ENCODE results near the gene DUSP1.

DUSP1 gene

DNA sequence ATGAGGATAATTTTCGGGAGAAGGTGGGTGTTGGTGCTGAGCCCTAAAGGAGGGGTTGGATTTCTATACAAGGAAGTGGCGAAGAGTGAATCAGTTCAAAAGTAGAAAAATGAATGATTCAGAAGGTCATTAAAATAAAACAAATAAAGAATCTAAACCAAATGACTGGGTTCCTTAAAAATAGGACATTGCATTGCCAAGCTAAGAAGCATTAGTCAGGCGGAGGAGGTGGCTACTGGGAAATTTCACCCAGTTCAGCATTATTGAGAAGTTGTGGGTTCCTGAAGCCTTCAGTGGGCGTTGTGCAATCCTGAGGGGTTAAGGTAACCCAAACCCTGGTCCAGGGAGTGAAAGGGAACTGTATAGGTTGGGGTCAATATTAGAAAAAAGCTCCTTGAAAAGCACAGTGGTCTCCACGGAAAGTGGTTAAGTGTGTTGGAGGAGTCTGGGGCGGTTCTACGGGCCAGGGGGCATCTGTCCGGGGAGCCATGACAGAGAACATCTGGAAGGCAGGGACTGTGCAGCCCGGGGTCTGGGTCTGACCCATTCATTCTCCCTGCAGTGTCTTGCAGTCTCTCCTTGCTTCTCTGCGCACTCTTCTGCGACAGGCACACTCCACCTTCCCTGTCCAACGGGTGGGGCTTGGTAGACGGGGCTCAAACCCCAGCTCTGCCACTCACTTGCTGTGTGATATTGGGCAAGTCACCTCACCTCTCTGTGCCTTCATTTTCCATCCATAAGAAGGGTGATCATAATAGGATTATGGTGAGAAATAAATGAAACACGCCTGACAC is 27.6 kb upstream of the DUSP1 start:
- no peak for DNase-seq (ENCODE audit: low read depth, low spot score)
- Histone ChIP-seq H3K4me1 (ENCODE audit: control insufficient read depth, insufficient read depth, low read length) (no peaks in the 10 kb centered on the region), H3K36me3 (ENCODE audit: control insufficient read depth, insufficient read depth, low read length) (no peaks in the 10 kb centered on the region), H3K9me3 (ENCODE audit: control insufficient read depth, insufficient read depth, low read length) (no peaks in the 10 kb centered on the region), H3K27me3 (ENCODE audit: control insufficient read depth, insufficient read depth, low read length) (no peaks in the 10 kb centered on the region), H3K4me3 (ENCODE audit: low read length) (no peak overlapping the region), H3K27ac (ENCODE audit: low read length) (no peak overlapping the region)
- WGBS (ENCODE audit: insufficient coverage, insufficient read length) = 100% methylated on average over 1 of the region's 14 CpGs

DNA sequence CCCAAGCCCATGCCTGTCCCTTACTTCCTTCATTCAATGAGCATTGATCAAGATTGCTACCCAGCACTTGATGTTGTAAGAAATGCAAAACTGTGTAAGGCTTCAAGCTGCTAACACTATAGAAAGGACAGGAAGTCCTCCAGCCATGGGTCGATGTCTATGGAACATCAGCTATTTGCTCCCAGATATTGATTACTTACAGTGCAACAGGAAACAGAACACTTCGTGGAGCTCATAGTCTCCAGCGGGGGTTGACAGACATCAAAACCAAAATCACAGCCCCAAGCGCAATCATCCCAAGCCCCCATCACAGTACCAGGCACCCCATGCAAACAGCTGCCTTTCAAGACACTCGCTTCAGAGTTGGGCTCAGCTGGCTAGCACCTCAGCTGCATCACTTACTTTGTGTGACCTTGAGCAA is 26.8 kb upstream of the DUSP1 start:
- Histone ChIP-seq H3K36me3 (ENCODE audit: control insufficient read depth, insufficient read depth, low read length) (no peaks in the 10 kb centered on the region), H3K4me3 (ENCODE audit: low read length) (no peak overlapping the region), H3K27ac (ENCODE audit: low read length) (no peak overlapping the region), H3K4me1 (ENCODE audit: control insufficient read depth, insufficient read depth, low read length) (no peaks in the 10 kb centered on the region), H3K9me3 (ENCODE audit: control insufficient read depth, insufficient read depth, low read length) (no peaks in the 10 kb centered on the region), H3K27me3 (ENCODE audit: control insufficient read depth, insufficient read depth, low read length) (no peaks in the 10 kb centered on the region)
- no CpG with 5 or more reads among the region's 5 CpGs for WGBS (ENCODE audit: insufficient coverage, insufficient read length)
- DNase-seq (ENCODE audit: low read depth, low spot score) = no peak

DNA sequence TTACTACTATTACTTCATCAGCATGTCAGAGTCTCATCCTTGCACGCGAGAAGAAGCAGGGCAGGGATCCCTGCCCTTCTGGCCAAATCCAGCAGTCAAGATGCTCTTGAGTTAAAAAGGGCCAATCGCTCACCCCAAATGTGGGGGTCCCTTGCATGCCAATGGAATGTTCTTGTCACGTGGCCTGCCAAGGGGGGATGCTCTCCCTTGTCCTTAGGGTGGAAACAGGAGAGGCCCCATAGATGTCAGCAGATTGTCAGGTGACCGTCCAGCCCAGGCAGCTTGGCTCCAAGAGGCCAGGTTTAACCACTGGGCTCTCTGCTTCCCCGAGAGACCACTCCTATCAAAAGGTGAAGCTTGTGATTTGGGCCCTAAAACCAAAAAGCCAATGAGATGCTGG is 25.3 kb upstream of the DUSP1 start:
- DNase-seq (ENCODE audit: low read depth, low spot score) = no peak
- WGBS (ENCODE audit: insufficient coverage, insufficient read length) = no CpG with 5 or more reads among the region's 6 CpGs
- H3K27ac ChIP-seq (ENCODE audit: low read length) = no peak overlapping the region
- no peaks in the 10 kb centered on the region for H3K4me1 ChIP-seq (ENCODE audit: control insufficient read depth, insufficient read depth, low read length)
- H3K36me3 ChIP-seq (ENCODE audit: control insufficient read depth, insufficient read depth, low read length) = no peaks in the 10 kb centered on the region
- no peak overlapping the region for H3K4me3 ChIP-seq (ENCODE audit: low read length)
- H3K9me3 ChIP-seq (ENCODE audit: control insufficient read depth, insufficient read depth, low read length) = no peaks in the 10 kb centered on the region
- no peaks in the 10 kb centered on the region for H3K27me3 ChIP-seq (ENCODE audit: control insufficient read depth, insufficient read depth, low read length)

DNA sequence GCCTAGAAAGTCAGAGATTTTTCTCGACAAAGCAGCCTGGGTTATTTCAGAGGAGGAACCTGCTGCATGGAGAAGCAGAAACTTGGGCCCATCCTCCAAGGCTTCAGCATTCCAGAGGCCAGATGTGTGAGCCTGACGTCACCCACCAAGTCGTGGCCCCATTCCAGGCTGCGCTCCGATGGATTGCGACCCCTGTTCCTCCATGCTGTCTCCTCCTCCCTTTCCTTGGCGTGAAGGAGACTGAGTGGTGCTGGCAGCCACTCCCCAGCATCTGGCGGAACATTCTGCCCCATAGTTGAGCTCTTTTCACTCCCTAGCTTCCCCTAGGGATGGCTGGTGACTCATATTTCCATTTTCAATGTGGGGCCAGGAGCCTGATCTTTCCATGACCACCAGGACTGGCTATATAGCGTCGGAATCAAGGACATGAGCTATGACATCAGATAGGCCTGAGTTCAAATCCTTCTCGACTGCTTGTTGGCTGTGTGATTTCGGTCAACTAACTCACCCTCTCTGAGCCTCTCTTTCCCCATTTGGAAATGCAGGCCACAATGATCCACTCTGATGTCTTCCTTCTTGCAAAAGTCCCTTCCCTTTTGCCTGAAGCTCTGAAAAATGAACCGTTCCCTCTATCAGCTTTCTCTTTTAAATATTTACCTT is 24.5 kb upstream of the DUSP1 start:
- no peak overlapping the region for H3K4me3 ChIP-seq (ENCODE audit: low read length)
- no peaks in the 10 kb centered on the region for H3K9me3 ChIP-seq (ENCODE audit: control insufficient read depth, insufficient read depth, low read length)
- no CpG with 5 or more reads among the region's 13 CpGs for WGBS (ENCODE audit: insufficient coverage, insufficient read length)
- no peaks in the 10 kb centered on the region for H3K4me1 ChIP-seq (ENCODE audit: control insufficient read depth, insufficient read depth, low read length)
- DNase-seq (ENCODE audit: low read depth, low spot score) = no peak
- H3K36me3 ChIP-seq (ENCODE audit: control insufficient read depth, insufficient read depth, low read length) = no peaks in the 10 kb centered on the region
- no peak overlapping the region for H3K27ac ChIP-seq (ENCODE audit: low read length)
- no peaks in the 10 kb centered on the region for H3K27me3 ChIP-seq (ENCODE audit: control insufficient read depth, insufficient read depth, low read length)

- no peak overlapping the region for H3K4me3 ChIP-seq (ENCODE audit: low read length)
- no peak overlapping the region for H3K27ac ChIP-seq (ENCODE audit: low read length)
Measured at GRCh38 chr5:172793577-172794488, 22.8 kb upstream of the DUSP1 start.

DNA sequence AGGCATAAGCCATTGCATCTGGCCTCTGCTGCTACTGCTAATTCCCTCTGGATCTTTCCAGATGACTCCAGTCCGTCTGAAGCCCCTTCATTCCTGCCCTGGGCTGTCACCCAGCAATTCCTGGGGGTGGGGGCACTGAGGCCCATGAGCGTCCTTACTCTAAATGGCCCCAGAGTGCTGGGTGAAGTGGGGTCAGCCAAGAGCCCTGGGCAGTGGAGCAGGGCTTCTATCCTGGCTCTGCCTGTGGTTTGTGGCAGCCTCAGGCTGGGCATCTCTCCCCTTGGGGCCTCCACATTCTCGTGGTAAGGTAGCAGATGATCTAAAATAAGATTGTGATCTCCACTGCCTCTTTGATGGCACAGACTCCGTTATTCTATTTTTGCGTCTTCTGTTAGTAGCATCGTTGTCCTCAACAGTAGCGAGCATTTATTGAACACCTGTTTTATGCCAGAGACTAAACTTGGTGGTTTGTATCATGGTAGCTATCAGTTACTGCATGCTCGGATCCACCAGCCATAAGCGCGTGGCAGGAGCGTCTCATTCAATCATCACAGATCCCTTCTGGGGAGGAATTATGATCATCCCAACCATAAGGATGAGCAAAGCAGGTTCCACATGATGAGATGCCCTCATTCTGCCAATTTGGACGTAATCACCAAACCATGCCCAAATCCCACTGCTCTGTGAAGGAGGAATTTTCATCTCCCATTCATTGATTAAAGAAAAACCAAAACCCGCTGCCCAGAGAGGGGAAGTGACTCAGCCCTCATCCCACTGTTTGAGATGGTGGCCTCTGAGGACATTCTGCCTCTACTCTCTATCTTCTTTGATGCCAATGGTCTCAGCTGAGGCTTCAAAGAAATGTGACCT is 21.9 kb upstream of the DUSP1 start:
- WGBS (ENCODE audit: insufficient coverage, insufficient read length) = no CpG with 5 or more reads among the region's 13 CpGs
- Histone ChIP-seq H3K27me3 (ENCODE audit: control insufficient read depth, insufficient read depth, low read length) (no peaks in the 10 kb centered on the region), H3K4me1 (ENCODE audit: control insufficient read depth, insufficient read depth, low read length) (0 out of 2 replicates have a peak, but pooled peaks cover 4% of the 10 kb centered on the region), H3K27ac (ENCODE audit: low read length) (no peak overlapping the region), H3K9me3 (ENCODE audit: control insufficient read depth, insufficient read depth, low read length) (no peaks in the 10 kb centered on the region), H3K4me3 (ENCODE audit: low read length) (no peak overlapping the region), H3K36me3 (ENCODE audit: control insufficient read depth, insufficient read depth, low read length) (no peaks in the 10 kb centered on the region)
- no peak for DNase-seq (ENCODE audit: low read depth, low spot score)

More at GRCh38 chr5:172793577-172794488, 22.8 kb upstream of the DUSP1 start:
- DNase-seq (ENCODE audit: low read depth, low spot score) = no peak
- Histone ChIP-seq H3K36me3 (ENCODE audit: control insufficient read depth, insufficient read depth, low read length) (no peaks in the 10 kb centered on the region), H3K27me3 (ENCODE audit: control insufficient read depth, insufficient read depth, low read length) (no peaks in the 10 kb centered on the region), H3K4me1 (ENCODE audit: control insufficient read depth, insufficient read depth, low read length) (0 out of 2 replicates have a peak, but pooled peaks cover 4% of the 10 kb centered on the region), H3K9me3 (ENCODE audit: control insufficient read depth, insufficient read depth, low read length) (no peaks in the 10 kb centered on the region)
- WGBS (ENCODE audit: insufficient coverage, insufficient read length) = no CpG with 5 or more reads among the region's 17 CpGs

DNA sequence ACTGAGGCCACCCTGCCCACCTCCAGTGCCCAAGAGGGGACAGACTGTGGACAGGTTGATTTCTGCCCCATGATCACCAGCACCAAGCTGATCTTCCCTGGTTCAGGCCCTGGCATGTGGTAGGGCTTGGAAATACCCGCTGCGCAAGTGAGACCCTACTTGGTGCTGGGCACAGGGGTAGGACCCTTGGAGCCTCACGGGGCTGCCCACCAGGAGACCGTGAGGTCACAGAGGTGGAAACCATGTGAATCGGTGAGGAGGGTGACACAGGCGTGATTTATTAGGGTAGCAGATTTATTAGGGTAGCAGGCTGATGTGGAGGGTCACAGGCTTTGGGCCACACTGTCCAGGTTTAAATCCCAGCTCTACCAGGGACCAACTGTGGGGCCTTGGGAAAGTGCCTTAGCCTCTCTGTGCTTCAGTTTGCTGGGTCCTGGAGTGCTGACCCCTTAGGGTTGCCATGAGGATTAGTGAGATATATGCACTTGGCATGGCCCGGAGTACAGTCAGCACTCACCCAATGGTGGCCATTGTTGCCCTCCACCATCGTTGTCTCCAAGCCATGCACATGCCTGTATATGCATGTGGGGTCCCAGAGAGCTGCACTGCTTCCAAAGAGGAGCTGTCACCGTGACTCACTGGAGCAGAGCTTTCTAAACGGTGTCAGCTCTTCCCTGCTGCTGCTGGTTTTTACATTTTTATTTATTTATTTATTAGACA is 20.9 kb upstream of the DUSP1 start:
- no CpG with 5 or more reads among the region's 10 CpGs for WGBS (ENCODE audit: insufficient coverage, insufficient read length)
- H3K9me3 ChIP-seq (ENCODE audit: control insufficient read depth, insufficient read depth, low read length) = no peaks in the 10 kb centered on the region
- no peak for DNase-seq (ENCODE audit: low read depth, low spot score)
- H3K27me3 ChIP-seq (ENCODE audit: control insufficient read depth, insufficient read depth, low read length) = no peaks in the 10 kb centered on the region
- H3K27ac ChIP-seq (ENCODE audit: low read length) = no peak overlapping the region
- 0 out of 2 replicates have a peak, but pooled peaks cover 4% of the 10 kb centered on the region for H3K4me1 ChIP-seq (ENCODE audit: control insufficient read depth, insufficient read depth, low read length)
- no peaks in the 10 kb centered on the region for H3K36me3 ChIP-seq (ENCODE audit: control insufficient read depth, insufficient read depth, low read length)
- no peak overlapping the region for H3K4me3 ChIP-seq (ENCODE audit: low read length)

DNA sequence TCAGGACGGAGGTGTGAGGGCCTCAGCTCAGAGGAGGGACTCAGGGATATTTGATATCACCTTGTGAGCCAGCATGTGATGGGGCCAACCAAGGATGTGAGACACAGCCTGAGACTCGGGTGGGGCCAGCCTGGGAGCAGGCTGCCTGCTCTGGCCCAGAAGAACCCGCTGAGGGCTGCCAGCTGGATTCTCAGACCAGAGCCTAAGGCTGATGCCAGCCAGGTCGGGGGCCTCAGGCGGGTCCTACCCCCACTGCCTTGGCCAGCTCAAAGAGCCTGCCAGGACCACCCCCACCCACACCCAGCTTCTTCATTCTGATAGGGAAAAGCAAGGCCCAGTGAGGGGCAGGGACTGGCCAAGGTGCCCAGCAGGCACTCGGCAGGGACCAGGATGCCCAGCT is 20.3 kb upstream of the DUSP1 start:
- Histone ChIP-seq H3K4me3 (ENCODE audit: low read length) (no peak overlapping the region), H3K36me3 (ENCODE audit: control insufficient read depth, insufficient read depth, low read length) (no peaks in the 10 kb centered on the region), H3K27me3 (ENCODE audit: control insufficient read depth, insufficient read depth, low read length) (no peaks in the 10 kb centered on the region), H3K27ac (ENCODE audit: low read length) (no peak overlapping the region), H3K9me3 (ENCODE audit: control insufficient read depth, insufficient read depth, low read length) (no peaks in the 10 kb centered on the region), H3K4me1 (ENCODE audit: control insufficient read depth, insufficient read depth, low read length) (0 out of 2 replicates have a peak, but pooled peaks cover 4% of the 10 kb centered on the region)
- WGBS (ENCODE audit: insufficient coverage, insufficient read length) = no CpG with 5 or more reads among the region's 6 CpGs
- DNase-seq (ENCODE audit: low read depth, low spot score) = no peak

GRCh38 chr5:172790496-172790889 is 19.5 kb upstream of the DUSP1 start:
- no peak overlapping the region for H3K4me3 ChIP-seq (ENCODE audit: low read length)
- H3K9me3 ChIP-seq (ENCODE audit: control insufficient read depth, insufficient read depth, low read length) = no peaks in the 10 kb centered on the region
- H3K36me3 ChIP-seq (ENCODE audit: control insufficient read depth, insufficient read depth, low read length) = no peaks in the 10 kb centered on the region
- DNase-seq (ENCODE audit: low read depth, low spot score) = no peak
- no CpG with 5 or more reads among the region's 5 CpGs for WGBS (ENCODE audit: insufficient coverage, insufficient read length)
- H3K27me3 ChIP-seq (ENCODE audit: control insufficient read depth, insufficient read depth, low read length) = no peaks in the 10 kb centered on the region
- H3K4me1 ChIP-seq (ENCODE audit: control insufficient read depth, insufficient read depth, low read length) = 0 out of 2 replicates have a peak, but pooled peaks cover 4% of the 10 kb centered on the region
- no peak overlapping the region for H3K27ac ChIP-seq (ENCODE audit: low read length)

Data from iPS DF 6.9 (cell line).